ENCODE data around the gene NTSR2.

Gene NTSR2

GRCh38 chr2:11659115-11659475, 10.9 kb downstream of the NTSR2 start:
- H3K27ac ChIP-seq = no peak overlapping the region
- no peak for TF ChIP-seq ZFX (IDR thresholded peaks at IDR 0.05; ENCODE audit: borderline replicate concordance)
- TF ChIP-seq CTCF (IDR thresholded peaks at IDR 0.05) = no peak

- no peak overlapping the region for H3K27ac ChIP-seq
- TF ChIP-seq CTCF (IDR thresholded peaks at IDR 0.05) = no peak
- no peak for TF ChIP-seq ZFX (IDR thresholded peaks at IDR 0.05; ENCODE audit: borderline replicate concordance)
These were observed 11.5 kb downstream of the NTSR2 start for GRCh38 chr2:11658208-11659114.

GRCh38 chr2:11657646-11658045, 12.3 kb downstream of the NTSR2 start:
- H3K27ac ChIP-seq = no peak overlapping the region
- TF ChIP-seq CTCF (IDR thresholded peaks at IDR 0.05) (no peak), ZFX (IDR thresholded peaks at IDR 0.05; ENCODE audit: borderline replicate concordance) (no peak)

- no peak overlapping the region for H3K27ac ChIP-seq
- no peak for TF ChIP-seq CTCF (IDR thresholded peaks at IDR 0.05)
- no peak for TF ChIP-seq ZFX (IDR thresholded peaks at IDR 0.05; ENCODE audit: borderline replicate concordance)
These were observed 12.8 kb downstream of the NTSR2 start for GRCh38 chr2:11657195-11657594.

- no peak for TF ChIP-seq CTCF (IDR thresholded peaks at IDR 0.05)
- TF ChIP-seq ZFX (IDR thresholded peaks at IDR 0.05; ENCODE audit: borderline replicate concordance) = no peak
These were observed 13.3 kb downstream of the NTSR2 start for GRCh38 chr2:11656671-11657101.

GRCh38 chr2:11656252-11656651, 13.7 kb downstream of the NTSR2 start:
- H3K27ac ChIP-seq = no peak overlapping the region
- TF ChIP-seq ZFX (IDR thresholded peaks at IDR 0.05; ENCODE audit: borderline replicate concordance) = no peak
- TF ChIP-seq CTCF (IDR thresholded peaks at IDR 0.05) = no peak

More at GRCh38 chr2:11656671-11657101, 13.3 kb downstream of the NTSR2 start:
- H3K27ac ChIP-seq = no peak overlapping the region

GRCh38 chr2:11655495-11655894, 14.5 kb downstream of the NTSR2 start:
- no peak for TF ChIP-seq CTCF (IDR thresholded peaks at IDR 0.05)
- no peak overlapping the region for H3K27ac ChIP-seq

All from 22Rv1 (cell line).